ENCODE results near the gene DQX1.

DQX1 gene

DNA sequence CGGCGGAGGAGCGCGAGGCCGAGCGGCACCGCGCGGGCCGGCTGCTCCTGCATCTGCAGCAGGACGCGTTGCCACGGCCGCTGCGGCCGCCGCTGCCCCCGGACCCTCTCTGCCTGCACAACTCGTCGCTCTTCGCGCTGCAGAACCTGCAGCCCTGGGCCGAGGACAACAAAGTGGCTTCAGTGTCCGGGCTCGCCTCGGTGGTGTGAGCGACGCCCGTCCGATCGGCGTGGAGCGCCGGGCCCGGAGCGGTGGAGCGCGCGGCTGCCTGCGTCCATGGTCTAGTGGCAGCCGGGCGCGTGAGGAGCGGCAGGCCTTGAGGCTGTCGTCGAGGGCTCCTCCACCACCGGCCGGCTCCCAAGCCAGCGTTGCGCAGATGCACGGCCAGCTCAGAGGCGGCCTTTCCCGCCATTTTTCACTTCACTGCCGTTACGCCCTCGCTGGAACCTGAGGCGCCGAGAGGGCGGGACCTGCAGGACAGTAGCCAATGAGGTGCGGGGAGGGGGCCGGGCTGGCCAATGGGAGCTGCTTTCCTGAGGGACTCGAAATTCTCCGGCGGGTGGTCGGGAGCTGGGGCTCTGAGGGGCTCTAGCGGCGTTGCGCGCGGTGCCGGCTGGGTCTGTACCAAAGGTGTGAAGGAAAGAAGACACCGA, 9.9 kb downstream of the DQX1 start:
- Mint-ChIP-seq H3K4me1 (peaks cover 33% of the 10 kb centered on the region), H3K9me3 (no peaks in the 10 kb centered on the region), H3K27ac (peak overlapping the region; percentile 65), H3K4me3 (peak overlapping the region; percentile 71), H3K27me3 (peaks cover 99% of the 10 kb centered on the region), H3K36me3 (peaks cover 9% of the 10 kb centered on the region)
- DNase-seq: peak; percentile 84
- CTCF ChIA-PET: no interaction called here

DNA sequence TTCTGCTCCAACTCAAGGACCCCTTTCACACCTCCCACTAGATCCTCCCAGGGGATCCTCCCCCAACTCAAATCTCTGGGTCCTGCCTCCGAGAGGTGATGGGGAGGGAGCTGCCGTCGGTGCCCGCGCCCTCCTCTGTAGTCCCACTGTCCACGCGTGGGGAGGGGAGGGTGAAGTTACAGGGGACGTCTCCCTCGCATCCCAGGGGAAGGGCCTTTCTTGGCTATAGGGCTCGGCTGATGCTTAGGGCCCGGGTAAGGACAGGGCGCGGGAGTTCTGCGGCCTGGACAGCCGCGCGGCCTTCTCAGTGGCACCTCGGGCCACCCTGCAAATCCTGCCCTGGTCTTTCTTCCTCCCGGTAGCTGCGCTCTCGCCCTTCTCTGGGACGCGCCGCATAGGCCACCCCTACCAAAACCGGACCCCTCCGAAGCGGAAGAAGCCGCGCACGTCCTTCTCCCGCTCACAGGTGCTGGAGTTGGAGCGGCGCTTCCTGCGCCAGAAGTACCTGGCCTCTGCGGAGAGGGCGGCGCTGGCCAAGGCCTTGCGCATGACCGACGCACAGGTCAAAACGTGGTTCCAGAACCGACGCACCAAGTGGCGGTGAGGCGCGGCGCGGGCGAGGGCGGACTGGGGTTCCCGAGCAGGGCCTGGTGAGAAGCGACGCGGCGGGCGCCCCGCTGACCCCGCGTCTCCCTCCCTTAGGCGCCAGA, 10.6 kb downstream of the DQX1 start:
- DNase-seq: peak; percentile 44
- CTCF ChIA-PET: no interaction called here
- H3K4me1 Mint-ChIP-seq: peaks cover 36% of the 10 kb centered on the region
- no peaks in the 10 kb centered on the region for H3K9me3 Mint-ChIP-seq
- H3K4me3 Mint-ChIP-seq: peak overlapping the region; percentile 73
- H3K36me3 Mint-ChIP-seq: peaks cover 9% of the 10 kb centered on the region
- peaks cover 99% of the 10 kb centered on the region for H3K27me3 Mint-ChIP-seq
- H3K27ac Mint-ChIP-seq: no peak overlapping the region

DNA sequence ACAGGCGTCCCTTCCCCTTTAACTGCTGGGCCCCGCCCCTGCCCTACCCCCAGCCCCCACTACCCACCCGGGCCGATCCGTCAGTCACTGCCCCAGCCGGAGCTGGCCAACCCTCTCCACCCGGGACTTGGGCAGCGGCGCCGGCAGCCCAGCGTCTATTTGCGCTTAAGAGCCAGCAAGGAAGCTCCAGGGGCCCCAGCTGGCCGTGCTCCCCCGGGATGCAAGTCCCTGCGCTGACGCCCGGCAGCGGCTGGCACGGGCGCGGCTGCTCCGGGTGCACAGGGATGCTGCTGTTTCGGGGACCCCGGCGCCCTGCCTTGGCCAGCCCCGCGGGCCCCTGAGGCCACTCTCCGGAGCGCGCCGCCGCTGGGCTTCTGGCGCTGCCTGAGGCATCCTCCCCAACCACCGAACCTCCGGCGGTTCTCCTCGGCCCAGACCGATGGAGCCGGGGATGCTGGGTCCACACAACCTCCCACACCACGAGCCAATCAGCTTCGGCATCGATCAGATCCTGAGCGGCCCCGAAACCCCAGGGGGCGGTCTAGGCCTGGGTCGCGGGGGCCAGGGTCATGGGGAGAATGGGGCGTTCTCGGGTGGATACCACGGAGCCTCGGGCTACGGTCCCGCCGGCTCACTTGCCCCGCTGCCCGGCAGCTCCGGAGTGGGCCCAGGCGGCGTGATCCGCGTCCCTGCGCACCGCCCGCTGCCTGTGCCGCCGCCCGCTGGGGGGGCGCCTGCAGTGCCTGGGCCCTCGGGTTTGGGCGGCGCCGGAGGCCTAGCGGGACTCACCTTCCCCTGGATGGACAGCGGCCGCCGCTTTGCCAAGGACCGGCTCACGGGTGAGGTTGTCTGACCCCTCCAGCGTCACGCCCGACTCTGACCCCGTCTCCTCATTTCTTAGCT, 11.4 kb downstream of the DQX1 start, which contains the start of gene TLX2:
Gene TLX2, plus strand, starts transcription at position 83 of the 903 bp plus-strand sequence. Its CDS starts 357 bp downstream, at position 440.
- H3K4me1 Mint-ChIP-seq: peaks cover 40% of the 10 kb centered on the region
- H3K36me3 Mint-ChIP-seq: peaks cover 9% of the 10 kb centered on the region
- CTCF ChIA-PET: interaction anchor here (1.0 to 1.6 kb wide), 2 partner anchors 14 to 73 kb away, joined by 3 read pairs; no protein-coding TSS in a partner anchor

DNA sequence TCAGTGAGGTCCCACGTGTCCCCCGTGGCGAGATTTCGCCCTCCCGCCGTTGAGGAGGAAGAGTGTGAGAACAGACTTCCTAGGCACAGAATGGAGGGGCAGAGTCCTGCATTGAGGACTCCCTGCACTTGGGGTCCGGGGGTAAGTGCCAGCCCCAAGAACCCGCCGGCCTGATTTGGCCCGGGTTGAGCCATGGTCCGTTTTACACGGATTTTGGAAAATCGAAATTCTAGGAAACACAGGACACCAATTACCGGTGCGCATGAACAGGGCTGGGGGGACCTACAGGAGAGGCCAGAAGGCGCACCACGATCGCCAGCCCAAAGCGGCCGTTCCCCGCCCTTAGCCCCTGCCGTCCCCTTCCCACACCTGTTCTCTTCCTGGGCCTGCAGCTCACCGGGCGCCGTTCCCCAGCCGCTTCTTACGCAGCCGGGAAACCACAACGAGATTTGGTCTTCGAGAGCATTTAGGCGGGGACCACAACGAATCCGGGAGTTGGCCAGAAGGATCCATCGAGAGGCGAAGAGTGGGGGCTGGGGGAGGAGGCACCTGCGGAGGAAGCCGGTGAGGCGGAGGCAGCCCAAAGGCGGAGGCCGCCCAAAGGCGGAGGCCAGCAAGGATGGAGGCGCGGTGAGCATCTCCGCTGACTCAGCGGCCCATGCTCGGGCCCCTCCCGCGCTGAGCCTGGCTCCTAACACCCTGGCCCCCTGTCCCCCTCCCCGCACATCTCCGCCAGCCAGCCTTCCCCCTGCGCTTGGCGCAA, 12.2 kb downstream of the DQX1 start:
- H3K27ac Mint-ChIP-seq: peak overlapping the region; percentile 28
- H3K4me3 Mint-ChIP-seq: peak overlapping the region; percentile 23
- H3K4me1 Mint-ChIP-seq: peaks cover 41% of the 10 kb centered on the region
- CTCF ChIA-PET: interaction anchor here (1.0 to 1.6 kb wide), 4 partner anchors 10 to 74 kb away, joined by 3 to 7 read pairs (median 3); no protein-coding TSS in a partner anchor
- peaks cover 97% of the 10 kb centered on the region for H3K27me3 Mint-ChIP-seq
- H3K9me3 Mint-ChIP-seq: no peaks in the 10 kb centered on the region
- DNase-seq: peak; percentile 56
- peaks cover 9% of the 10 kb centered on the region for H3K36me3 Mint-ChIP-seq

More for the DNA sequence above, 11.4 kb downstream of the DQX1 start, which contains the start of gene TLX2:
- H3K27me3 Mint-ChIP-seq: peaks cover 99% of the 10 kb centered on the region
- H3K4me3 Mint-ChIP-seq: peak within 1 kb of the TSS; percentile 73
- peak within 1 kb of the TSS; percentile 28 for H3K27ac Mint-ChIP-seq
- H3K9me3 Mint-ChIP-seq: no peaks in the 10 kb centered on the region
- DNase-seq: no peak

DNA sequence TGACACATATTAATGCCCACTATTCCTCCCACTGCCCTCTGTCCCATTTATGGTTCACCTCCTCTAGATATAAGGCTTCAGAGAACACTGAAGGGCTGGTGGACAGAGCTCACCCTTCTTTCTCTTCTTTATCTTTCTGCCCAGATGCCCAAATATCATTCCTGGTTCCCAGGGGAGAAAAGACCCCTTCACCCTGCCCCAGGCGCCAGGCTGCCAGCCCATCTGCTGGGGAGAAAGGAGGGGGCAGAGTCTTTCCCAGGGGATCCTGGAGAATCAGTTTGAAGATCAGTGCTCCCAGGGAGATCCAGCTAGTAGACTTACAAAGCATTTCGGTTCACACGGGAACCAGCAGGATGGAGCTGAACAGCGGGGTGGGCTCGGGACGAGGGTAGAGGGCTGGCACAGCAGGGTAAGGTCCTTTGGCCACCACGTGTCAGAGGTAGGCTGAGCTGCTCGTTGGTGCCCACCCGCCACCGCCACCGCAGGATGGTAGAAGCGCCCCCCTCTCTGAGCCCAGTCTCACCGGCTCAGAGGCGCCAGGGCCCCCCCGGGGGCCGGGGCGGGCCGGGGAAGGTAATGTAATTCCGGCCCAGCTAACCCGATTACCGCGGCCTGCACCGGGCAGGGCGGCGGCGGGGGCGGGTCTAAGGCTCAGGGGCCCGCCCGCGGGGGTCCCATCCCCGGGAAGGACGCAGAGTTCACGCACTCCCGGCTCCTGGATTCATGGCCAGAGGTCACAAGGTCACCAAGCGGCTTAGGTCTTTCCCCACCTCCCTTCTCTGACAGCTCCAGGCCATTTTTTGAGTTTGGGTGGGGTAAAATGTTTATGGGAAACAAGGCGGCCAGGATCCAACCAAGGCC, 13.1 kb downstream of the DQX1 start:
- no peak for DNase-seq
- Mint-ChIP-seq H3K27ac (no peak overlapping the region), H3K4me1 (peaks cover 49% of the 10 kb centered on the region), H3K27me3 (peaks cover 97% of the 10 kb centered on the region), H3K36me3 (peaks cover 14% of the 10 kb centered on the region), H3K9me3 (no peaks in the 10 kb centered on the region), H3K4me3 (no peak overlapping the region)
- CTCF ChIA-PET: interaction anchor here (0.8 to 1.6 kb wide), 4 partner anchors 9 to 74 kb away, joined by 3 to 7 read pairs (median 3); no protein-coding TSS in a partner anchor

DNA sequence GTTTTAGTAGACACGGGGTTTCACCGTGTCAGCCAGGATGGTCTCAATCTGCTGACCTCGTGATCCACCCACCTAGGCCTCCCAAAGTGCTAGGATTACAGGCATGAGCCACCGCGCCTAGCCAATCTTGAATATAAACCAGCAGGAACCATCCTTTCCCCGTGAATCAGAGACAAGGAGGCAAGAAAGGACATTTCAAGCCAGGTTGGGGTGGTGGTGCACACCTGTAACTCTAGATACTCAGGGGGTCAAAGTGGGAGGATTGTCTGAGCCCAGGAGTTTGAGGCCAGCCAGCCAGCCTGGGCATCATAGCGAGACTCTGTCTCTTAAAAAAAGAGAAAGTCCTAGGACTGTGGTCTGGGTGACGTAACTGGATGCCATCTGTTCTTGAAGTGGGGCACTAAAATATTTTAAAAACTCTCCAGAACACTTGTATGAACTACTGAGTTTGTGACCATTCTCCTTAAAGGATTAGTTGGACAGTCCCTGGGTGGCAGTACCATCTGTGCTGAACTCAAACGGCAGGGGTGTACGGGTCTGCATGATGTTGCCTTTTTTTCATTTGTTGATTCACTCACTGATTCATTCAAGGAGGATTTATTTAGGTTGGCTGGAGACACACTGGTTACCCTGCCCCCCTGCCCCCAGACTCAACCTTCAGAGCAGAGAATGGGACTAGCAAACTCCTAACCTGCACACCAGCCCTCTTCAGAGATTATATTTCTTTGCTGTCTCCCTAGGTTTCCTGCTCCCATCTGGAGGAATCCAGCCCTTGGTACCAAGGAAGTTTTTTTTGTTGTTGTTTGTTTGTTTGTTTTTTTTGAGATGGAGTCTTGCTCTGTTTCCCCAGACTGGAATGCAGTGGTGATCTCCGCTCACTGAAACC, 14.7 kb downstream of the DQX1 start:
- Mint-ChIP-seq H3K4me3 (no peak overlapping the region), H3K27ac (no peak overlapping the region), H3K36me3 (peaks cover 18% of the 10 kb centered on the region), H3K9me3 (no peaks in the 10 kb centered on the region), H3K4me1 (peaks cover 57% of the 10 kb centered on the region), H3K27me3 (peaks cover 92% of the 10 kb centered on the region)
- CTCF ChIA-PET: no interaction called here
- no peak for DNase-seq

DNA sequence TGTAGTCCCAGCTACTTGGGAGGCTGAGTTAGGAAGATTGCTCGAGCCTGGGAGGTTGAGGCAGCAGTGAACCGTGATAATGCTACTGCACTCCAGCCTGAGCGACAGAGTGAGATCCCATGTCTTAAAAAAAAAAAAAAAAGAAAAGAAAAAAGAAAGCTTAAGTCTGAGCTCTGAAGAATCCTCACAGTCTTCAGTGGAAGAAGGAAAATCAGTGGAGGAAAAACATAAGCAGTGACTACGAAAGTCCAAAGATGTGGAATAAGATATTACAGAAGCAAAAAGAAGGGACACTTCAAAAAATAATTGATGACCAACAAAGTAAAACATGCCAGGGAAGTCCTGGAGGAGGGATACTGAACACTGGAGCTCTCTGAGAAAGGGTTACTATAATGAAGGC, 15.8 kb downstream of the DQX1 start:
- Mint-ChIP-seq H3K9me3 (no peaks in the 10 kb centered on the region), H3K4me3 (no peak overlapping the region), H3K27me3 (peaks cover 81% of the 10 kb centered on the region), H3K4me1 (peaks cover 53% of the 10 kb centered on the region), H3K36me3 (peaks cover 24% of the 10 kb centered on the region), H3K27ac (no peak overlapping the region)
- no peak for DNase-seq
- CTCF ChIA-PET: interaction anchor here (1.2 to 1.8 kb wide), 3 partner anchors 9 to 28 kb away, joined by 3 to 8 read pairs (median 6); partner anchors contain the start of genes CCDC142 and TTC31

DNA sequence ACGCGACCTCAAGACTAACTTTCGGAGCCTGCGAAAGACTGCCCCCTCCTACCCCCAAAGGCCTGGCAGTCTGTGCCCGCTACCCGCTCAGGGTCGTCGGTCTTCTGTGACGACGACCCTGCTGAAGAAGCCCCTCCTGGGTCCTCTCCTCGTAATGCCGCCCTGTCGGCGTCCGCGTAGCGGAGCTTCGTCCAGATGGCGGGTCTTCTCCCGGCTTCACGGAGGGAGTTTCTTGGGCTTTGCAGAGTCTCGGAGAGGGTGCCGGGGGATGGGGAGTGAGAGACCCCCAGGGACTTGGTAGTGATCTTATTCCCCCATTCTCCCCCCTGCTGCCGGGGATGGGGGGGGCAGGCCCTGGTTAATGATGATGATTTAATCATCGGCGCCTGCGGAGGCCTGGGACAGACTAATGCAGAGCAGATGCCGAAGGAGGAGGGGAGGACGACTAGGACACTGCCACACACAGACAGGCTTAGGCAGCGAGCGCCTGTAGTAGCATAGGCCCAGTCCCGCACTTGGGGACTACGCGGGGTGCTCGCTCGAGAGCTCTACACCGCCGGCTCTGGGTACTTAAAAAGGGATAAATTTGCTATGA, 18.0 kb downstream of the DQX1 start:
- peak overlapping the region; percentile 95 for H3K4me3 Mint-ChIP-seq
- peaks cover 63% of the 10 kb centered on the region for H3K4me1 Mint-ChIP-seq
- peak; percentile 41 for DNase-seq
- CTCF ChIA-PET: interaction anchor here (1.7 kb wide), 1 partner anchor 14 kb away, joined by 4 read pairs; no protein-coding TSS in a partner anchor
- H3K27ac Mint-ChIP-seq: peak overlapping the region; percentile 99
- peaks cover 38% of the 10 kb centered on the region for H3K36me3 Mint-ChIP-seq
- peaks cover 77% of the 10 kb centered on the region for H3K27me3 Mint-ChIP-seq
- H3K9me3 Mint-ChIP-seq: no peaks in the 10 kb centered on the region

DNA sequence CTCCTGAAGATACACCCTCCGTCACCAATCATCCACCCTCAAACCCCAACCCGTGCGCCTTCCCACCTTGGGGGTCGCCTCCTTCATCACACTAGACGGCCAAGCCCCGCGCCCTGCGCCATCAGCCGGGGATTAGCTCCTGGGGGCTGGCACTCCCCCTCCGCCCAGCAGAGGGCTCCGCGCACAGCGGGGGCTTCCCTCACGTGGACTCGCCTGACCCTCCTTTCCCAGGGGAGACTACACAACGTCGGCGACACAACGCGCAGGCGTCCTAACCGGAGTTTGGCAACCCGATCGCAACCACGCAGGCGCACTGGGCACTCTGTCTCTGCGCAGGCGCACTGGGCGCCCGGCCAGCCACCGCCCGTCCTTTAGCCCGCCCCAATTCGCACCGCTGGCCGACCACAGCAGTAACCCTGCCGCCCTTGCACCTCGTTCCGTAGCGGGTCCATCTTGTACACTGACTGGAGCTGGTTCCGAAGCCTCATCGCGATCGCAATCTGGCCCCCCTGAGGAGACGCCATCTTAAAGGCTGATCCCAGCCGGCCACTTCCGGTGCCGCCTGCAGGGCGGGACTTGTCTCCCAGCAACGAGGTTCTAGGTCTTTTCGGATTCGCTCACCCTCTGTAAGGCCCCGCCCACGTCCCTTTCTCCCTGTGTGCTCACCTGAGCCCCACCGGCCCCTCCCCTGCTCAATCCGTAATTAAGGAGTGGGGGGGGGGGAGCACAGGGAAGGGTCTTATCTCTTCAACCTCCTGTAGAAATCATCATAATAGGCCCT, 18.7 kb downstream of the DQX1 start, which contains the start of gene PCGF1:
Gene PCGF1, minus strand, starts transcription at position 551 of the 781 bp plus-strand sequence. Its CDS starts 27 bp downstream, at position 524.
- H3K9me3 Mint-ChIP-seq: no peaks in the 10 kb centered on the region
- DNase-seq: peak; percentile 99
- H3K27me3 Mint-ChIP-seq: peaks cover 77% of the 10 kb centered on the region
- peaks cover 38% of the 10 kb centered on the region for H3K36me3 Mint-ChIP-seq
- H3K27ac Mint-ChIP-seq: peak within 1 kb of the TSS; percentile 99
- peaks cover 65% of the 10 kb centered on the region for H3K4me1 Mint-ChIP-seq
- peak within 1 kb of the TSS; percentile 95 for H3K4me3 Mint-ChIP-seq
- CTCF ChIA-PET: interaction anchor here (1.4 to 1.7 kb wide), 2 partner anchors 14 to 24 kb away, joined by 3 to 4 read pairs; partner anchors contain the start of genes CCDC142 and TTC31

DNA sequence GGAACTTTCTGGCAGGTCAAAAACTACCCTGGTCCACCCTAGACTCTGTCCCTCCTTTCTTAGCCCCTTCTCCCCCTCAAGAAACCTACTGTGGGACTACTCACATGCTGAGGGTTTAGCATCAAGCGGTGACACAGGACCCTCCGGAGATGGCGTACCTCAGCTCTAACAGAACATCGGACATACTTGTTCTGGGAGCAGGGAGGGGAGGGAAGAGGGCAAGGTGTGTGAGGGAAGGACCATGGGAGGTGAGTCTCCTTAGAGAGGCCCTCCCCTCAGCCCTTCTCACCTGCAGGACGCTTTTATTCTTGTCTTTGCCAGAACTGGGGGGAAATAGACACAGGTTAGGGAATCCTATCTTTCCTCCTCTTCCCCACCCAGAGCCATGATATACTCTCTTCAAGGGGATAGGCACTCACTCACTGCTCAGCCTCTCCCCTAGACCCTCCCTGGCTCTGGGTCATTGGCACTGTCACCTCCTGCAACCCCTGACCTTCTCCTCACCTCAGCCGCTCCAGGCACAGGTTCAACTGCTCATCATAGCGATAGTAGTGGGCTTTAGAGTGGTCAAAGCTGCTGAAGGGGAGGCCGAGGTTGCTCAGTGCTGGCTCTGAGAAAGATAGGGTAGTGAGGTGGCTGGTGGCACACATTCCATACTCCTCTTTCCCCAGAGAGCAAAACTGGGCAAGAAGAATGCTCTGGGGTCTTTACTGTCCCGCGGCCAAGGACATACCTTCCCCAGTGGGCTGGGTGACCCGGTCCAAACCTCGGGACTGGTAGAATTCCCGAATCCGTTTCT, 20.4 kb downstream of the DQX1 start:
- no peak for DNase-seq
- Mint-ChIP-seq H3K4me3 (no peak overlapping the region), H3K36me3 (peaks cover 42% of the 10 kb centered on the region), H3K9me3 (no peaks in the 10 kb centered on the region), H3K27me3 (peaks cover 77% of the 10 kb centered on the region), H3K4me1 (peaks cover 74% of the 10 kb centered on the region), H3K27ac (no peak overlapping the region)
- CTCF ChIA-PET: interaction anchor here (1.7 to 2.5 kb wide), 2 partner anchors 23 to 79 kb away, joined by 4 to 11 read pairs; partner anchors contain the start of genes CCDC142 and TTC31
